H9 (cell line): ENCODE data around the gene CASK. TPM values are rescaled to one million over a fixed set of nuclear protein-coding genes. Genes with fewer than 3 reads are reported as not detected.

Experiments
- DNase-seq: peaks from one replicate; pipeline ENCODE4 v3.0.0-alpha.2; 2017
- H2AFZ ChIP-seq: one replicate; pipeline ENCODE4 v1.6.1; 2013; ENCODE audit warnings: mild to moderate bottlenecking, low read length, control low read depth, moderate library complexity
- H2AK5ac ChIP-seq: 2 replicates; pipeline ENCODE4 v1.6.1; 2013; ENCODE audit warnings: low read length, control low read depth, mixed read lengths; ENCODE audit not compliant: insufficient read length
- H2BK120ac ChIP-seq: one replicate; pipeline ENCODE4 v1.6.1; 2013; ENCODE audit warnings: low read depth, mild to moderate bottlenecking, low read length, control low read depth, inconsistent platforms; ENCODE audit not compliant: poor library complexity, severe bottlenecking
- H2BK12ac ChIP-seq: 2 replicates; pipeline ENCODE4 v1.6.1; 2013; ENCODE audit warnings: low read length, control low read depth, mixed read lengths, low read depth; ENCODE audit not compliant: insufficient read length
- H2BK15ac ChIP-seq: 2 replicates; pipeline ENCODE4 v1.6.1; 2013; ENCODE audit warnings: low read depth, low read length, control low read depth
- H2BK20ac ChIP-seq: one replicate; pipeline ENCODE4 v1.6.1; 2013; ENCODE audit warnings: low read depth, mild to moderate bottlenecking, low read length, control low read depth, inconsistent platforms; ENCODE audit not compliant: poor library complexity, severe bottlenecking
- H2BK5ac ChIP-seq: 2 replicates; pipeline ENCODE4 v1.6.1; 2013; ENCODE audit warnings: low read length, control low read depth, mixed read lengths; ENCODE audit not compliant: insufficient read length
- H3K14ac ChIP-seq: 2 replicates; pipeline ENCODE4 v1.6.1; 2013; ENCODE audit warnings: low read length, control low read depth; ENCODE audit not compliant: insufficient read depth
- H3K18ac ChIP-seq: 2 replicates; pipeline ENCODE4 v1.6.1; 2013; ENCODE audit warnings: low read depth, mild to moderate bottlenecking, mixed read lengths, low read length, control low read depth; ENCODE audit not compliant: insufficient read length
- H3K23ac ChIP-seq: 2 replicates; pipeline ENCODE4 v1.6.1; 2013; ENCODE audit warnings: low read length, control low read depth, mixed read lengths, low read depth; ENCODE audit not compliant: insufficient read length
- H3K23me2 ChIP-seq: 2 replicates; pipeline ENCODE4 v1.6.1; 2013; ENCODE audit warnings: low read depth, mild to moderate bottlenecking, mixed read lengths, low read length, control low read depth; ENCODE audit not compliant: insufficient read length, poor library complexity, severe bottlenecking
- H3K27ac ChIP-seq: 2 replicates; pipeline ENCODE4 v1.5.1; 2013; ENCODE audit warnings: low read length, control low read depth, mixed read lengths, low read depth; ENCODE audit not compliant: insufficient read length
- H3K27me3 ChIP-seq: 2 replicates; pipeline ENCODE4 v1.6.1; 2013; ENCODE audit warnings: low read length, control low read depth, inconsistent platforms; ENCODE audit not compliant: insufficient read depth
- H3K4ac ChIP-seq: 2 replicates; pipeline ENCODE4 v1.6.1; 2013; ENCODE audit warnings: low read depth, mild to moderate bottlenecking, control low read depth, inconsistent platforms, low read length, moderate library complexity
- H3K4me1 ChIP-seq: 2 replicates; pipeline ENCODE4 v1.6.1; 2013; ENCODE audit warnings: low read length, control low read depth, inconsistent platforms; ENCODE audit not compliant: insufficient read depth
- H3K4me2 ChIP-seq: 2 replicates; pipeline ENCODE4 v1.6.1; 2013; ENCODE audit warnings: low read length, control low read depth, mixed read lengths; ENCODE audit not compliant: insufficient read length, insufficient read depth
- H3K56ac ChIP-seq: 2 replicates; pipeline ENCODE4 v1.6.1; 2013; ENCODE audit warnings: low read depth, mild to moderate bottlenecking, mixed read lengths, low read length, control low read depth; ENCODE audit not compliant: insufficient read length
- H3K79me1 ChIP-seq: 2 replicates; pipeline ENCODE4 v1.6.1; 2013; ENCODE audit warnings: low read depth, mild to moderate bottlenecking, moderate library complexity, low read length, control low read depth, inconsistent platforms; ENCODE audit not compliant: insufficient read depth, poor library complexity, severe bottlenecking
- H3K79me2 ChIP-seq: 2 replicates; pipeline ENCODE4 v1.6.1; 2013; ENCODE audit warnings: low read length, control low read depth, inconsistent platforms; ENCODE audit not compliant: insufficient read depth
- H3K9ac ChIP-seq: 2 replicates; pipeline ENCODE4 v1.6.1; 2013; ENCODE audit warnings: low read length, control low read depth, mixed read lengths; ENCODE audit not compliant: insufficient read length; ENCODE audit errors: extremely low read depth
- H3K9me3 ChIP-seq: one replicate; pipeline ENCODE4 v1.6.1; 2013; ENCODE audit warnings: low read depth, low read length, inconsistent platforms; ENCODE audit not compliant: control insufficient read depth
- H3T11ph ChIP-seq: one replicate; pipeline ENCODE4 v1.6.1; 2013; ENCODE audit warnings: mild to moderate bottlenecking, low read length, control low read depth, inconsistent platforms
- H4K20me1 ChIP-seq: one replicate; pipeline ENCODE4 v1.6.1; 2013; ENCODE audit not compliant: control insufficient read depth, insufficient read length, insufficient read depth
- H4K5ac ChIP-seq: 2 replicates; pipeline ENCODE4 v1.6.1; 2013; ENCODE audit warnings: low read depth, mild to moderate bottlenecking, mixed read lengths, low read length, control low read depth; ENCODE audit not compliant: insufficient read length
- H4K8ac ChIP-seq: replicated peaks from 2 replicates; pipeline ENCODE4 v1.6.1; 2013; ENCODE audit warnings: low read length, control low read depth, mixed read lengths, low read depth; ENCODE audit not compliant: insufficient read length
- H4K91ac ChIP-seq: 2 replicates; pipeline ENCODE4 v1.6.1; 2013; ENCODE audit warnings: low read depth, mild to moderate bottlenecking, moderate library complexity, mixed read lengths, low read length, control low read depth; ENCODE audit not compliant: insufficient read length
- H3K27ac Mint-ChIP-seq, 3 experiments: 2 replicates in 2 of 3; 3 replicates in 1 of 3; pipeline ENCODE4 v1.8.0; 2020 to 2021; ENCODE audit warnings: mixed read lengths in 3 of 3, mild to moderate bottlenecking in 1 of 3, moderate library complexity in 1 of 3
- H3K27me3 Mint-ChIP-seq: 2 replicates; pipeline ENCODE4 v1.8.0; 2021; ENCODE audit warnings: low read depth, mild to moderate bottlenecking, moderate library complexity, mixed read lengths
- H3K36me3 Mint-ChIP-seq, 3 experiments: 2 replicates in 2 of 3; 3 replicates in 1 of 3; pipeline ENCODE4 v1.8.0; 2020 to 2021; ENCODE audit warnings: low read depth in 3 of 3, mixed read lengths in 3 of 3; ENCODE audit not compliant: insufficient read depth in 1 of 3
- H3K4me1 Mint-ChIP-seq, 2 experiments: 2 replicates each; pipeline ENCODE4 v1.8.0; 2020; ENCODE audit warnings: mixed read lengths in 2 of 2
- H3K4me3 Mint-ChIP-seq, 2 experiments: 2 replicates in 1 of 2; 3 replicates in 1 of 2; pipeline ENCODE4 v1.8.0; 2020 to 2021; ENCODE audit warnings: mild to moderate bottlenecking in 2 of 2, mixed read lengths in 2 of 2, moderate library complexity in 1 of 2
- H3K9me3 Mint-ChIP-seq, 2 experiments: 2 replicates in 1 of 2; 3 replicates in 1 of 2; pipeline ENCODE4 v1.8.0; 2020; ENCODE audit warnings: mild to moderate bottlenecking in 2 of 2, mixed read lengths in 2 of 2, moderate library complexity in 1 of 2
- CTCF ChIP-seq: fragments of 200-600 bp; sonication (generic); conservative IDR thresholded peaks from 3 replicates; pipeline ENCODE4 v1.8.0; 2021; ENCODE audit warnings: antibody characterized with exemption, mild to moderate bottlenecking
- WGBS: extraction: QIAGEN DNeasy Blood & Tissue Kit; methylation state at CpG from one replicate; pipeline ENCODE4 v1.1.7; 2013; ENCODE audit warnings: missing lambda C conversion rate, low lambda C conversion rate, mixed read lengths; ENCODE audit not compliant: insufficient read length; ENCODE audit errors: extremely low coverage; 5-methylcytosine and 5-hydroxymethylcytosine counted together
- total RNA-seq: library from RNA; stranded (reverse); gene quantifications from 2 replicates; pipeline ENCODE4 v1.2.1, GENCODE V29; 2021

CASK gene
- total RNA-seq, 1 experiment from 2014 or later = 44.1 TPM

DNA sequence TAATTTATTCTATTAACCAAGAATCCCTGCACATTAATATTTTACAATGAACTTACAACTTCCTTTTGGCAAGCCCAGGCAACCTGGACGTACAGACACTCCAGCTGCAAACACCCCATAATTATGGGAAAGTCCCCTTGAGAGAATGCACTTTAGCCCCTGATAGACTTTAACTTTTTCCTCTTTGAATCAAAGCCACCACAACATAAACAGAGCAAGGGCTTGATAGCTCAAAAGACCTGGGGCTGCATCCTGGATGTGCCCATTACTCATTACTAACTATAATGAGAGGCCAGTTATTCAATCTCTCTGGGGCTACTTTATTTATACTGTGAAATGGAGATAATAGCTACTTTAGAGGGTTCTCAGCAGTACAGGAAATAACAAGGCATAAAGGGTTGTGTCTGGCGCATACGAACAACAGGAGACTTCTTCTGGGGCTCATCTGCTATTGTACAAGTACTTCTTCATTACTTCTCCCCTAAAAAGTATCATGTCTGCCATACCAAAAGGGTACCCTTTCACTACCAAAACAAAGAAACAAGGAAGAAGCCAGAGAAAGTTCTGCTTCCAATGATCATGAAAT lies 54.9 kb downstream of the CASK start:
- Histone ChIP-seq H4K5ac (no peak overlapping the region), H3K9me3 (no peaks in the 10 kb centered on the region), H2BK120ac (no peak overlapping the region), H3K18ac (no peak overlapping the region), H3K23ac (no peak overlapping the region), H4K20me1 (no peaks in the 10 kb centered on the region), H2BK12ac (no peak overlapping the region), H3K14ac (no peak overlapping the region), H3K56ac (no peak overlapping the region), H4K8ac (no peak overlapping the region), H3K27ac (no peak overlapping the region), H3K9ac (no peak overlapping the region), H2AFZ (no peak overlapping the region), H3K23me2 (no peaks in the 10 kb centered on the region), H2AK5ac (no peak overlapping the region), H3K4me2 (no peak overlapping the region), H2BK15ac (no peak overlapping the region), H4K91ac (no peak overlapping the region), H3K4me1 (peaks cover 3% of the 10 kb centered on the region), H3K27me3 (no peaks in the 10 kb centered on the region), H2BK5ac (no peak overlapping the region), H2BK20ac (no peak overlapping the region), H3T11ph (no peak overlapping the region), H3K4ac (no peak overlapping the region), H3K79me2 (peaks cover 14% of the 10 kb centered on the region; the same call in 1 of the 2 replicates), H3K79me1 (peaks cover 2% of the 10 kb centered on the region)
- no CpG with 5 or more reads among the region's 3 CpGs for WGBS
- H3K36me3 Mint-ChIP-seq = peaks cover 0 to 8% (median 0%) of the 10 kb centered on the region in 3 experiments; a peak in 2 of 7 replicates
- H3K4me1 Mint-ChIP-seq = peaks cover 2 to 3% of the 10 kb centered on the region in 2 experiments; a peak in 1 of 4 replicates
- H3K4me3 Mint-ChIP-seq = no peak overlapping the region
- DNase-seq = no peak
- no peak for TF ChIP-seq CTCF
- peaks cover 23 to 33% of the 10 kb centered on the region in 2 experiments for H3K9me3 Mint-ChIP-seq
- H3K27ac Mint-ChIP-seq = no peak overlapping the region; a peak in 1 of 7 replicates
- H3K27me3 Mint-ChIP-seq = no peaks in the 10 kb centered on the region
